Panc1 (cell line): Measurements from ENCODE around the gene TSPAN15. TPM values are rescaled to one million over a fixed set of nuclear protein-coding genes. Genes with fewer than 3 reads are reported as not detected.

ENCODE experiments used
- ATAC-seq: fragments of 200-7000 bp; cut with Tn5 transposase; 2 replicates; pipeline ENCODE4 v1.9.1; 2020; ENCODE audit warnings: mild to moderate bottlenecking, moderate library complexity
- BruUV-seq: library from RNA; stranded (reverse); fragments of 400-500 nt; replicated peaks from 2 replicates; lab custom pipeline; 2021; lab: Mats Ljungman, UMichigan
- CTCF ChIA-PET: fragments of 300-600 bp; sonication (Branson Sonifier 250); formaldehyde crosslinking; loops from one replicate; lab custom pipeline; 2022; ENCODE audit warnings: antibody characterized with exemption; lab: Charles Lee
- POLR2A ChIA-PET: fragments of 300-600 bp; sonication (Branson Sonifier 250); formaldehyde crosslinking; loops from one replicate; lab custom pipeline; 2022; ENCODE audit warnings: antibody characterized with exemption; lab: Charles Lee
- DNase-seq: peaks from one replicate; pipeline ENCODE4 v3.0.0-alpha.2; 2010; ENCODE audit warnings: low read depth, low spot score
- H3K27ac ChIP-seq: 2 replicates; pipeline ENCODE4 v1.5.1; 2011; ENCODE audit warnings: mild to moderate bottlenecking, low read length, inconsistent platforms
- H3K27me3 ChIP-seq: fragments of 200-500 bp; sonication (Bioruptor generic); 2 replicates; pipeline ENCODE4 v1.6.0; 2014; ENCODE audit warnings: low read length, inconsistent platforms; ENCODE audit not compliant: control insufficient read depth, insufficient read depth
- H3K36me3 ChIP-seq: fragments of 200-500 bp; sonication (Bioruptor generic); 2 replicates; pipeline ENCODE4 v1.5.1; 2014; ENCODE audit warnings: inconsistent platforms, mild to moderate bottlenecking, low read length, moderate library complexity; ENCODE audit not compliant: control insufficient read depth, insufficient read depth
- H3K4me1 ChIP-seq: 2 replicates; pipeline ENCODE4 v1.5.1; 2011; ENCODE audit warnings: inconsistent platforms, mild to moderate bottlenecking, low read length, moderate library complexity; ENCODE audit not compliant: control insufficient read depth, insufficient read depth
- H3K4me3 ChIP-seq, 2 experiments: 2 replicates each; pipeline ENCODE4 v1.5.1; 2011 to 2012; ENCODE audit warnings: low read depth in 2 of 2, low read length in 2 of 2, mild to moderate bottlenecking in 2 of 2, inconsistent platforms in 1 of 2, moderate library complexity in 1 of 2
- H3K9me3 ChIP-seq: fragments of 200-500 bp; sonication (Bioruptor generic); 2 replicates; pipeline ENCODE4 v1.5.1; 2014; ENCODE audit warnings: low read depth, mild to moderate bottlenecking, inconsistent platforms, low read length, moderate library complexity; ENCODE audit not compliant: control insufficient read depth, insufficient read depth
- CTCF ChIP-seq: fragments of 450-650 bp; IDR thresholded peaks from 2 replicates; pipeline ENCODE4 v1.5.1; 2017; ENCODE audit warnings: mild to moderate bottlenecking
- POLR2AphosphoS5 ChIP-seq: IDR thresholded peaks from 2 replicates; pipeline ENCODE4 v1.6.1; 2012; ENCODE audit warnings: mild to moderate bottlenecking, low read depth, low read length, moderate library complexity
- REST ChIP-seq, 2 experiments: IDR thresholded peaks; 2 replicates each; pipeline ENCODE4 v1.6.1; 2011 to 2012; ENCODE audit warnings: low read depth in 2 of 2, control low read depth in 1 of 2, low read length in 1 of 2, mild to moderate bottlenecking in 1 of 2, moderate library complexity in 1 of 2; ENCODE audit not compliant: insufficient read depth in 1 of 2
- SIN3A ChIP-seq: IDR thresholded peaks from 2 replicates; pipeline ENCODE4 v1.6.1; 2012; ENCODE audit warnings: low read depth, mild to moderate bottlenecking, low read length, moderate library complexity, borderline replicate concordance; ENCODE audit not compliant: insufficient read depth
- TCF7L2 ChIP-seq: IDR thresholded peaks from 2 replicates; pipeline ENCODE4 v1.6.1; 2011; ENCODE audit warnings: mild to moderate bottlenecking, low read depth, low read length, inconsistent platforms
- in situ Hi-C: cut with HindIII; loops from 2 replicates; pipeline ENCODE4 v1.10.0; 2016; ENCODE audit warnings: low sequenced_read_pairs, low pct_unique_long_range_greater_than_20kb
- intact Hi-C: fragments of 100-400 bp; cut with micrococcal nuclease; formaldehyde crosslinking; loops from one replicate; pipeline ENCODE4 v1.10.0; 2022; ENCODE audit not compliant: unreplicated experiment
- total RNA-seq: library from RNA; stranded (reverse); gene quantifications from one replicate; pipeline ENCODE4 v1.2.1, GENCODE V29; 2021; ENCODE audit not compliant: unreplicated experiment

The TSPAN15 gene
- total RNA-seq, 1 experiment from 2014 or later: 199 TPM

- H3K9me3 ChIP-seq: no peaks in the 10 kb centered on the region
- ATAC-seq (no peak), DNase-seq (no peak)
- H3K27ac ChIP-seq: peak overlapping the region; percentile 67; the same call in 1 of the 2 replicates
- peaks cover 97% of the 10 kb centered on the region for H3K4me1 ChIP-seq
- no peak overlapping the region for H3K4me3 ChIP-seq
- peaks cover 12% of the 10 kb centered on the region for H3K36me3 ChIP-seq
- no peak for TF ChIP-seq POLR2AphosphoS5
- TF ChIP-seq SIN3A: no peak
- no peak for TF ChIP-seq REST (IDR thresholded peaks at IDR 0.05; ENCODE audit: insufficient read depth in 1 of 2, low read depth in 2 of 2, low read length in 1 of 2)
- TF ChIP-seq CTCF: no peak
- no peak for TF ChIP-seq TCF7L2
- ChIA-PET CTCF (no interaction called here), POLR2A (interaction anchor here (0.6 kb wide), 1 partner anchor 14 kb away, joined by 3 read pairs; no protein-coding TSS in a partner anchor)
- intact Hi-C loops: no loop called here
- in situ Hi-C loops: no loop called here
- no peaks in the 10 kb centered on the region for H3K27me3 ChIP-seq
- BruUV-seq: no TSS peak
Measured at GRCh38 chr10:69459893-69460575, 8.8 kb downstream of the TSPAN15 start.

DNA sequence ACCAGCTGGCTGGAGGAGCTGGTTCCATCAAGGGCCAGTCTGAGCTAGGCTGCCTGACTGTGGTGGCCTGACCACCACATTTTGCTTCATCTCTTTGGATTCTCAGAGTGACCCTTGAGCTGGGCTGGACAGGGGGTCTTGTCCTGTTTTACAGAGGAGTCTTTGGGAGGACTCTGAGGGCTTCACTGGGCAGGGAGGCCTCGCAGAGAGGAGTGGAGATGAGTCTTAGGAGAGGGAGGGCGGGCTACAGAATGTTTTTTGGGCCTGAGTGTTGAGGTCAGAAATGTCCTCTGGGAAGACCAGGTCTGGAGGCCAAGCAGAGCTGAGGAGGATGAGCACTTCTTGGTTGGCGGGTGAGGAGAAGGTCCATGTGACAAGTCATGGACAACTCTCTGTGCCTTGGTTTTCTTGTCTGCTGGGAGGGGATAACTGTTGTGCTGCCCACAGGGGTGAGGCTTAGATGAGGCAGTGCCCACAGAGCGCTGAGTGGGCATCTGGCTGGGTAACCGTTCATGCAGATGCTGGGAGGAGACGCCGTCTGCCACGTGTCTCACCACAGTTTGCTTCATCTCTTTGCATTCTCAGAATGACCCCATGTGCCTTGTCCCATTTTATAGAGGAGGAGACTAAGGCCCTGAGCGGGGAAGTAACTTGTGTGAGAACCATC is 9.4 kb downstream of the TSPAN15 start:
- in situ Hi-C loops: no loop called here
- CTCF ChIA-PET: no interaction called here

More for the DNA sequence above, 9.4 kb downstream of the TSPAN15 start:
- no peak overlapping the region for H3K4me3 ChIP-seq
- TF ChIP-seq REST (IDR thresholded peaks at IDR 0.05; ENCODE audit: insufficient read depth in 1 of 2, low read depth in 2 of 2, low read length in 1 of 2) (no peak), TCF7L2 (no peak), SIN3A (no peak), POLR2AphosphoS5 (no peak), CTCF (no peak)
- DNase-seq (no peak), ATAC-seq (no peak)
- no peaks in the 10 kb centered on the region for H3K9me3 ChIP-seq
- intact Hi-C loops: no loop called here
- H3K36me3 ChIP-seq: peaks cover 12% of the 10 kb centered on the region
- POLR2A ChIA-PET: no interaction called here
- H3K4me1 ChIP-seq: peaks cover 98% of the 10 kb centered on the region
- peak overlapping the region; percentile 67 for H3K27ac ChIP-seq
- no peaks in the 10 kb centered on the region for H3K27me3 ChIP-seq
- BruUV-seq: no TSS peak
